Psoas muscle (tissue), 8 donors: ENCODE measurements around the gene PTPN7. TPM values are rescaled to one million over a fixed set of nuclear protein-coding genes. Genes with fewer than 3 reads are reported as not detected.

Experiments used
- ATAC-seq, 4 donors: fragments of 200-7000 bp; cut with Tn5 transposase; one replicate each; pipeline ENCODE4 v1.9.1; 2020; ENCODE audit warnings: moderate library complexity in 3 of 4, mild to moderate bottlenecking in 2 of 4
- DNase-seq, 2 donors: peaks; one replicate each; pipeline ENCODE4 v3.0.0-alpha.2; 2020
- H3K27ac ChIP-seq: fragments of 200-600 bp; one replicate; pipeline ENCODE4 v1.8.0; 2022
- H3K27me3 ChIP-seq, 3 donors: fragments of 200-600 bp in 1 of 3; one replicate each; pipeline versions ENCODE4 v1.6.1 to v1.8.0; 2013 to 2022; ENCODE audit warnings: low read length in 2 of 3, mild to moderate bottlenecking in 2 of 3, moderate library complexity in 1 of 3; ENCODE audit not compliant: insufficient read depth in 3 of 3
- H3K36me3 ChIP-seq, 2 donors: fragments of 200-600 bp in 1 of 2; one replicate each; pipeline versions ENCODE4 v1.6.1 to v1.8.0; 2013 to 2022; ENCODE audit warnings: low read depth in 1 of 2, mild to moderate bottlenecking in 1 of 2, moderate library complexity in 1 of 2; ENCODE audit not compliant: insufficient read depth in 1 of 2
- H3K4me1 ChIP-seq: fragments of 200-600 bp; one replicate; pipeline ENCODE4 v1.8.0; 2022
- H3K4me3 ChIP-seq: fragments of 200-600 bp; one replicate; pipeline ENCODE4 v1.8.0; 2022; ENCODE audit warnings: mild to moderate bottlenecking
- H3K9me3 ChIP-seq: fragments of 200-600 bp; one replicate; pipeline ENCODE4 v1.8.0; 2022
- CTCF ChIP-seq: fragments of 200-600 bp; IDR thresholded peaks from one replicate; pipeline ENCODE4 v1.8.0; 2022; ENCODE audit warnings: antibody characterized with exemption
- WGBS, 3 donors: extraction: QIAGEN DNeasy Blood & Tissue Kit; methylation state at CpG; one replicate each; pipeline versions ENCODE4 v1.1.6 to v1.1.7; 2013; 5-methylcytosine and 5-hydroxymethylcytosine counted together
- intact Hi-C, 2 donors: fragments of 100-400 bp; cut with DNase I; formaldehyde crosslinking; loops; one replicate each; pipeline versions ENCODE4 v1.11.0 to v1.14.2; 2022
- polyA plus RNA-seq, 3 donors: library from polyadenylated mRNA; stranded (reverse); fragments of 200-250 nt; gene quantifications; one replicate each; pipeline ENCODE4 v1.2.3, GENCODE V29; 2013
- total RNA-seq, 4 donors: library from RNA; stranded (reverse); fragmentation: NEBNext Ultra II Directional in 2 of 4; extraction: Animal tissue kit (Norgen Biotek cat#: 25700) in 2 of 4; gene quantifications; one replicate each; pipeline versions ENCODE4 v1.2.1 to v1.2.4, GENCODE V29; 2021 to 2023
- donor health status: healthy with polysubstance abuse.
- donor health status: DM: no; HTN: no; CAD: no; lungs with moderate emphysema.
- donor health status: Bipolar disorder and iron deficiency.
- donor health status: healthy.
- donor health status: DM: yes; HTN: yes; CAD: no.
- donor health status: DM: no; HTN: no; CAD: no.
- donor health status: DM: no; HTN: no; CAD: no.
- donor health status: DM: yes; HTN: yes; CAD: no.

PTPN7 gene
- total and polyA plus RNA-seq, 7 donors = 0.10 to 1.0 (median 0.32) TPM

GRCh38 chr1:202187697-202188407 is 27.4 kb upstream of the PTPN7 start:
- 62 to 77% (median 72%) methylated on average over 7 to 8 of the region's 8 CpGs for WGBS, 3 donors
- peaks cover 0 to under 1% (median 0%) of the 10 kb centered on the region in 3 donors for H3K27me3 ChIP-seq
- no peak for TF ChIP-seq CTCF
- ATAC-seq = no peak
- no peak for DNase-seq
- no peaks in the 10 kb centered on the region for H3K9me3 ChIP-seq
- H3K4me3 ChIP-seq = no peak overlapping the region
- H3K36me3 ChIP-seq = no peaks in the 10 kb centered on the region
- no peaks in the 10 kb centered on the region for H3K4me1 ChIP-seq
- intact Hi-C loops = loop anchor here (2.0 kb wide), 2 partner anchors 127 to 531 kb away; no protein-coding TSS in a partner anchor
- H3K27ac ChIP-seq = no peak overlapping the region

GRCh38 chr1:202187041-202187671 is 26.8 kb upstream of the PTPN7 start:
- Histone ChIP-seq H3K27ac (no peak overlapping the region), H3K27me3 (no peaks in the 10 kb centered on the region), H3K9me3 (no peaks in the 10 kb centered on the region), H3K4me3 (no peak overlapping the region), H3K36me3 (no peaks in the 10 kb centered on the region), H3K4me1 (no peaks in the 10 kb centered on the region)
- WGBS, 3 donors = 48 to 76% (median 59%) methylated on average over 7 to 8 of the region's 8 CpGs
- intact Hi-C loops = no loop called here
- no peak for TF ChIP-seq CTCF
- ATAC-seq (no peak), DNase-seq (no peak)

GRCh38 chr1:202186327-202186726 is 25.9 kb upstream of the PTPN7 start:
- Histone ChIP-seq H3K27ac (no peak overlapping the region), H3K27me3 (no peaks in the 10 kb centered on the region), H3K4me1 (no peaks in the 10 kb centered on the region), H3K4me3 (no peak overlapping the region), H3K36me3 (no peaks in the 10 kb centered on the region), H3K9me3 (no peaks in the 10 kb centered on the region)
- DNase-seq (no peak), ATAC-seq (no peak)
- 81 to 92% (median 83%) methylated on average over 7 of the region's 7 CpGs for WGBS, 3 donors
- no peak for TF ChIP-seq CTCF
- intact Hi-C loops = no loop called here

- DNase-seq (peak; percentile 81 to 89), ATAC-seq (peak; percentile 68 to 88 (median 80))
- no peaks in the 10 kb centered on the region for H3K36me3 ChIP-seq
- TF ChIP-seq CTCF = peak; percentile 77
- no peaks in the 10 kb centered on the region for H3K9me3 ChIP-seq
- H3K4me1 ChIP-seq = no peaks in the 10 kb centered on the region
- intact Hi-C loops = loop anchor here in 1 of 2 donors (5.0 kb wide), 1 partner anchor 532 kb away; no protein-coding TSS in a partner anchor
- H3K4me3 ChIP-seq = no peak overlapping the region
- no peaks in the 10 kb centered on the region for H3K27me3 ChIP-seq
- H3K27ac ChIP-seq = no peak overlapping the region
- 6 to 17% (median 11%) methylated on average over 19 of the region's 19 CpGs for WGBS, 3 donors
Observed at GRCh38 chr1:202184750-202185460, 24.5 kb upstream of the PTPN7 start.
